Panc1 (cell line): ENCODE measurements around the gene PPM1G. TPM values are rescaled to one million over a fixed set of nuclear protein-coding genes. Genes with fewer than 3 reads are reported as not detected.

Experiments used
- ATAC-seq: fragments of 200-7000 bp; cut with Tn5 transposase; 2 replicates; pipeline ENCODE4 v1.9.1; 2020; ENCODE audit warnings: mild to moderate bottlenecking, moderate library complexity
- BruUV-seq: library from RNA; stranded (reverse); fragments of 400-500 nt; replicated peaks from 2 replicates; lab custom pipeline; 2021; lab: Mats Ljungman, UMichigan
- CTCF ChIA-PET: fragments of 300-600 bp; sonication (Branson Sonifier 250); formaldehyde crosslinking; loops from one replicate; lab custom pipeline; 2022; ENCODE audit warnings: antibody characterized with exemption; lab: Charles Lee
- POLR2A ChIA-PET: fragments of 300-600 bp; sonication (Branson Sonifier 250); formaldehyde crosslinking; loops from one replicate; lab custom pipeline; 2022; ENCODE audit warnings: antibody characterized with exemption; lab: Charles Lee
- DNase-seq: peaks from one replicate; pipeline ENCODE4 v3.0.0-alpha.2; 2010; ENCODE audit warnings: low read depth, low spot score
- H3K27ac ChIP-seq: 2 replicates; pipeline ENCODE4 v1.5.1; 2011; ENCODE audit warnings: mild to moderate bottlenecking, low read length, inconsistent platforms
- H3K27me3 ChIP-seq: fragments of 200-500 bp; sonication (Bioruptor generic); 2 replicates; pipeline ENCODE4 v1.6.0; 2014; ENCODE audit warnings: low read length, inconsistent platforms; ENCODE audit not compliant: control insufficient read depth, insufficient read depth
- H3K36me3 ChIP-seq: fragments of 200-500 bp; sonication (Bioruptor generic); 2 replicates; pipeline ENCODE4 v1.5.1; 2014; ENCODE audit warnings: inconsistent platforms, mild to moderate bottlenecking, low read length, moderate library complexity; ENCODE audit not compliant: control insufficient read depth, insufficient read depth
- H3K4me1 ChIP-seq: 2 replicates; pipeline ENCODE4 v1.5.1; 2011; ENCODE audit warnings: inconsistent platforms, mild to moderate bottlenecking, low read length, moderate library complexity; ENCODE audit not compliant: control insufficient read depth, insufficient read depth
- H3K4me3 ChIP-seq, 2 experiments: 2 replicates each; pipeline ENCODE4 v1.5.1; 2011 to 2012; ENCODE audit warnings: low read depth in 2 of 2, low read length in 2 of 2, mild to moderate bottlenecking in 2 of 2, inconsistent platforms in 1 of 2, moderate library complexity in 1 of 2
- H3K9me3 ChIP-seq: fragments of 200-500 bp; sonication (Bioruptor generic); 2 replicates; pipeline ENCODE4 v1.5.1; 2014; ENCODE audit warnings: low read depth, mild to moderate bottlenecking, inconsistent platforms, low read length, moderate library complexity; ENCODE audit not compliant: control insufficient read depth, insufficient read depth
- POLR2AphosphoS5 ChIP-seq: IDR thresholded peaks from 2 replicates; pipeline ENCODE4 v1.6.1; 2012; ENCODE audit warnings: mild to moderate bottlenecking, low read depth, low read length, moderate library complexity
- SIN3A ChIP-seq: IDR thresholded peaks from 2 replicates; pipeline ENCODE4 v1.6.1; 2012; ENCODE audit warnings: low read depth, mild to moderate bottlenecking, low read length, moderate library complexity, borderline replicate concordance; ENCODE audit not compliant: insufficient read depth
- TCF7L2 ChIP-seq: IDR thresholded peaks from 2 replicates; pipeline ENCODE4 v1.6.1; 2011; ENCODE audit warnings: mild to moderate bottlenecking, low read depth, low read length, inconsistent platforms
- in situ Hi-C: cut with HindIII; loops from 2 replicates; pipeline ENCODE4 v1.10.0; 2016; ENCODE audit warnings: low sequenced_read_pairs, low pct_unique_long_range_greater_than_20kb
- intact Hi-C: fragments of 100-400 bp; cut with micrococcal nuclease; formaldehyde crosslinking; loops from one replicate; pipeline ENCODE4 v1.10.0; 2022; ENCODE audit not compliant: unreplicated experiment
- total RNA-seq: library from RNA; stranded (reverse); gene quantifications from one replicate; pipeline ENCODE4 v1.2.1, GENCODE V29; 2021; ENCODE audit not compliant: unreplicated experiment
- TF ChIP-seq, protein P1 (sequence below), 2 experiments: IDR thresholded peaks; 2 replicates each; pipeline ENCODE4 v1.6.1; 2011 to 2012; ENCODE audit warnings: low read depth in 2 of 2, control low read depth in 1 of 2, low read length in 1 of 2, mild to moderate bottlenecking in 1 of 2, moderate library complexity in 1 of 2; ENCODE audit not compliant: insufficient read depth in 1 of 2

PPM1G gene
- total RNA-seq, 1 experiment from 2014 or later: 115 TPM

DNA sequence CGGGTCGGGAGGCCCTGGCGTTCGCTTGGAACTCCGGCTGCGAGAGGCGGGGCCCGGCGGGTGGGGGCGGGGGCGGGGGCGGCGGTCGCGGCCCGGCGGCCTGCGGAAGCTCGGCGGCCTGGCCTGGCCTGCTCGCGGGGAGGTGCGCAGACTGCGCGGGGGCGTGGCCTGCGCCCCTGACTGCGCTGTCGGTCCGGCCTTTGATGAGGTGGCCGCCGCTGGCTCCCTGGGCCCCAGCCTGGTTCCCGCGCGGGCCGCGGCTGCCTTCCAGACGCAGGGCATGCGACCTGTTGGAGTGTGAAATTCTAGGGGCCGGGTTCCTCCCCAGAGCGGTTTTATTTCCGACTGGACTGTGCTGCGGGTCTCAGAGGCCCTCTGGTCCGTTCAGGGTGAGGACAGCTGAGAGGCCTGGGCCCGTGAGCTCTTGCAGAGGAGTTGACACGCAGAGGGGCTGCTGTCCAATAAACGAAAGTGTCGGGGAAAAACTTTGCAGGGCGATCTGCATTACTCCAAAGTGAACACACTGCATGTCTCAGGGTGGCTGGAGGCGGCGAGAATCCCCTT is 19.7 kb upstream of the PPM1G start:
- Histone ChIP-seq H3K27ac (peak overlapping the region; percentile 93), H3K4me1 (peaks cover 15% of the 10 kb centered on the region), H3K4me3 (peak overlapping the region; percentile 66 to 73), H3K36me3 (peaks cover 7% of the 10 kb centered on the region), H3K9me3 (no peaks in the 10 kb centered on the region), H3K27me3 (no peaks in the 10 kb centered on the region)
- intact Hi-C loops: no loop called here
- POLR2A ChIA-PET: interaction anchor here (0.6 to 0.7 kb wide), 2 partner anchors 37 to 1015 kb away, joined by 3 read pairs; no protein-coding TSS in a partner anchor
- in situ Hi-C loops: no loop called here
- BruUV-seq: no TSS peak
- peak; percentile 95 for ATAC-seq
- CTCF ChIA-PET: interaction anchor here (0.5 to 1.5 kb wide), 2 partner anchors 24 to 254 kb away, joined by 3 to 11 read pairs; no protein-coding TSS in a partner anchor
- DNase-seq: no peak
- TF ChIP-seq TCF7L2: peak; percentile 98
- TF ChIP-seq, protein P1, sequence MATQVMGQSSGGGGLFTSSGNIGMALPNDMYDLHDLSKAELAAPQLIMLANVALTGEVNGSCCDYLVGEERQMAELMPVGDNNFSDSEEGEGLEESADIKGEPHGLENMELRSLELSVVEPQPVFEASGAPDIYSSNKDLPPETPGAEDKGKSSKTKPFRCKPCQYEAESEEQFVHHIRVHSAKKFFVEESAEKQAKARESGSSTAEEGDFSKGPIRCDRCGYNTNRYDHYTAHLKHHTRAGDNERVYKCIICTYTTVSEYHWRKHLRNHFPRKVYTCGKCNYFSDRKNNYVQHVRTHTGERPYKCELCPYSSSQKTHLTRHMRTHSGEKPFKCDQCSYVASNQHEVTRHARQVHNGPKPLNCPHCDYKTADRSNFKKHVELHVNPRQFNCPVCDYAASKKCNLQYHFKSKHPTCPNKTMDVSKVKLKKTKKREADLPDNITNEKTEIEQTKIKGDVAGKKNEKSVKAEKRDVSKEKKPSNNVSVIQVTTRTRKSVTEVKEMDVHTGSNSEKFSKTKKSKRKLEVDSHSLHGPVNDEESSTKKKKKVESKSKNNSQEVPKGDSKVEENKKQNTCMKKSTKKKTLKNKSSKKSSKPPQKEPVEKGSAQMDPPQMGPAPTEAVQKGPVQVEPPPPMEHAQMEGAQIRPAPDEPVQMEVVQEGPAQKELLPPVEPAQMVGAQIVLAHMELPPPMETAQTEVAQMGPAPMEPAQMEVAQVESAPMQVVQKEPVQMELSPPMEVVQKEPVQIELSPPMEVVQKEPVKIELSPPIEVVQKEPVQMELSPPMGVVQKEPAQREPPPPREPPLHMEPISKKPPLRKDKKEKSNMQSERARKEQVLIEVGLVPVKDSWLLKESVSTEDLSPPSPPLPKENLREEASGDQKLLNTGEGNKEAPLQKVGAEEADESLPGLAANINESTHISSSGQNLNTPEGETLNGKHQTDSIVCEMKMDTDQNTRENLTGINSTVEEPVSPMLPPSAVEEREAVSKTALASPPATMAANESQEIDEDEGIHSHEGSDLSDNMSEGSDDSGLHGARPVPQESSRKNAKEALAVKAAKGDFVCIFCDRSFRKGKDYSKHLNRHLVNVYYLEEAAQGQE (IDR thresholded peaks at IDR 0.05; ENCODE audit: insufficient read depth in 1 of 2, low read depth in 2 of 2, low read length in 1 of 2): no peak

DNA sequence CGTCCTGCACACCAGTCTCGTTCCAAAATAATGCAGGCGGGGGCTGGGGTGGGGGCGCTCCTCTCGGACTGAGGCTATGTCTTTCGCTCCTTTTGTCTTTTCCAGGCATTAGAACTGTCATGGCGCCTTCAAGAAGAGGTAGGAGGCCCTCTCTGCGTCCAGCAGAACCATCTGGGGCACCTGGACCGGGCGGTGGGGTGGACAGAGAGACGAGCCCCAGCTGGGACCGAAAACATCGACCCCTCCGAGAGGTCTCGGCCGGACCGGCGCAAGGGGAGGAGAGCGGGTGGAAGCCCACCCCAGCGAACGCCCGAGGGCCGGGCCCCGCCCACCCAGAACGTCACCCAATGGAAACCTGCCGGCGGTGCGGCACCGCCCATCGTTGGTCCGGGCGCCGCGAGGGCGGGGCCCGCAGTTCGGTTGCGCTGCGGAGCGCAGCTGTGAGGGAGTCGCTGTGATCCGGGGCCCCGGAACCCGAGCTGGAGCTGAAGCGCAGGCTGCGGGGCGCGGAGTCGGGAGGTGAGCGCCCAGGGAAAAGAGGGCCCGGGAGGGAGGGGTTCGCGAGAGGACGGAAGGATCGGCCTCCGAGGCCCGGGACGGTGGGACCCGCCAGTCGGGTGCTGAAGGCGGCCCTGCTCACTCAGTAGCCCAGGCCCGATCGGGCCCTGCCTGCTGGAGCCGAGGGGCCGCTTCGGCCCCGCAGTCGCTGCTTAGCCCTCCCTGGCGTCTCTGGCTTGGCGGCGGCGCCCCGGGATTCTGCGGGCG is 19.0 kb upstream of the PPM1G start, which contains the start of gene NRBP1:
Gene NRBP1, plus strand, starts transcription at position 419 of the 765 bp plus-strand sequence. CDS start 4,643 bp downstream, outside the sequence.
- in situ Hi-C loops: no loop called here
- intact Hi-C loops: no loop called here
- Histone ChIP-seq H3K9me3 (no peaks in the 10 kb centered on the region), H3K4me3 (peak within 1 kb of the TSS; percentile 66 to 73), H3K36me3 (peaks cover under 1% of the 10 kb centered on the region; the same call in 1 of the 2 replicates), H3K27ac (peak within 1 kb of the TSS; percentile 93), H3K4me1 (peaks cover 15% of the 10 kb centered on the region), H3K27me3 (no peaks in the 10 kb centered on the region)
- DNase-seq (peak; percentile 46), ATAC-seq (peak; percentile 95)
- POLR2A ChIA-PET: interaction anchor here (0.7 kb wide), 1 partner anchor 1016 kb away, joined by 3 read pairs; no protein-coding TSS in a partner anchor
- TF ChIP-seq TCF7L2 (no peak), POLR2AphosphoS5 (peak; percentile 83), SIN3A (peak; percentile 74; the same call in 1 of the 2 replicates)
- TF ChIP-seq, protein P1 (IDR thresholded peaks at IDR 0.05; ENCODE audit: insufficient read depth in 1 of 2, low read depth in 2 of 2, low read length in 1 of 2): no peak
- no TSS peak for BruUV-seq
- CTCF ChIA-PET: interaction anchor here (0.5 to 1.5 kb wide), 2 partner anchors 23 to 255 kb away, joined by 3 to 11 read pairs; no protein-coding TSS in a partner anchor
